Measurements from ENCODE around the gene MBTD1.
"Not testable (repeated sequence)": the region's sequence is repeated elsewhere in the genome, so short reads cannot be mapped to it uniquely, and the experiment has no call there.

MBTD1 gene

GRCh38 chr17:51255673-51256072 is 4.2 kb downstream of the MBTD1 start:
- no peak for DNase-seq (ENCODE audit: low read depth in 2 of 2)

- DNase-seq (ENCODE audit: low read depth in 2 of 2): no peak
Observed at GRCh38 chr17:51251010-51251409, 8.8 kb downstream of the MBTD1 start.

- DNase-seq (ENCODE audit: low read depth in 2 of 2): no peak
Observed at GRCh38 chr17:51250314-51250840, 9.5 kb downstream of the MBTD1 start.

- DNase-seq (ENCODE audit: low read depth in 2 of 2): no peak
Observed at GRCh38 chr17:51245535-51245934, 14.3 kb downstream of the MBTD1 start.

- no peak for DNase-seq (ENCODE audit: low read depth in 2 of 2)
Observed at GRCh38 chr17:51244041-51244440, 15.8 kb downstream of the MBTD1 start.

- DNase-seq (ENCODE audit: low read depth in 2 of 2): no peak
Observed at GRCh38 chr17:51240275-51240674, 19.6 kb downstream of the MBTD1 start.

- no peak for DNase-seq (ENCODE audit: low read depth in 2 of 2)
Observed at GRCh38 chr17:51238255-51238887, 21.5 kb downstream of the MBTD1 start.

- DNase-seq (ENCODE audit: low read depth in 2 of 2): no peak
Observed at GRCh38 chr17:51234162-51234561, 25.7 kb downstream of the MBTD1 start.

- DNase-seq (ENCODE audit: low read depth in 2 of 2): no peak
Observed at GRCh38 chr17:51231999-51232398, 27.9 kb downstream of the MBTD1 start.

GRCh38 chr17:51230306-51230705 is 29.5 kb downstream of the MBTD1 start:
- DNase-seq (ENCODE audit: low read depth in 2 of 2): no peak

- DNase-seq (ENCODE audit: low read depth in 2 of 2): no peak
Observed at GRCh38 chr17:51229889-51230288, 30.0 kb downstream of the MBTD1 start.

- no peak for DNase-seq (ENCODE audit: low read depth in 2 of 2)
Observed at GRCh38 chr17:51228161-51228560, 31.7 kb downstream of the MBTD1 start.

GRCh38 chr17:51225523-51225922 is 34.3 kb downstream of the MBTD1 start:
- not testable (repeated sequence) for DNase-seq (ENCODE audit: low read depth in 2 of 2)

GRCh38 chr17:51224402-51225262 is 35.2 kb downstream of the MBTD1 start:
- DNase-seq (ENCODE audit: low read depth in 2 of 2): no peak

- DNase-seq (ENCODE audit: low read depth in 2 of 2): no peak
Observed at GRCh38 chr17:51221322-51221721, 38.5 kb downstream of the MBTD1 start.

GRCh38 chr17:51217946-51218345 is 41.9 kb downstream of the MBTD1 start:
- no peak for DNase-seq (ENCODE audit: low read depth in 2 of 2)

- DNase-seq (ENCODE audit: low read depth in 2 of 2): no peak
Observed at GRCh38 chr17:51214920-51215319, 44.9 kb downstream of the MBTD1 start.

GRCh38 chr17:51203838-51204237 is 56.0 kb downstream of the MBTD1 start:
- DNase-seq (ENCODE audit: low read depth in 2 of 2): no peak

GRCh38 chr17:51200846-51201245 is 59.0 kb downstream of the MBTD1 start:
- DNase-seq (ENCODE audit: low read depth in 2 of 2): no peak

- DNase-seq (ENCODE audit: low read depth in 2 of 2): no peak
Observed at GRCh38 chr17:51200295-51200694, 59.6 kb downstream of the MBTD1 start.

- no peak for DNase-seq (ENCODE audit: low read depth in 2 of 2)
Observed at GRCh38 chr17:51197754-51198153, 62.1 kb downstream of the MBTD1 start.

- DNase-seq (ENCODE audit: low read depth in 2 of 2): no peak
Observed at GRCh38 chr17:51191895-51192294, 68.0 kb downstream of the MBTD1 start.

GRCh38 chr17:51189628-51190027 is 70.2 kb downstream of the MBTD1 start:
- no peak for DNase-seq (ENCODE audit: low read depth in 2 of 2)

Data from stimulated activated CD8-positive, alpha-beta memory T cell treated with anti-CD3 and anti-CD28 coated beads, Interleukin-15, amount 100 ng/mL, for 4 hours (primary cell).